Uterus (tissue), 4 donors: ENCODE measurements around the gene IRF9. TPM values are rescaled to one million over a fixed set of nuclear protein-coding genes. Genes with fewer than 3 reads are reported as not detected.

Experiments
- DNase-seq, 2 donors: peaks; one replicate each; pipeline ENCODE4 v3.0.0-alpha.2; 2019 to 2020
- H3K27ac ChIP-seq, 2 donors: fragments of 200-600 bp; sonication (generic); 1 replicate in 1 of 2; 2 replicates in 1 of 2; pipeline ENCODE4 v1.5.1; 2016 to 2018
- H3K27me3 ChIP-seq, 2 donors: fragments of 200-600 bp; sonication (generic); one replicate each; pipeline ENCODE4 v1.5.1; 2018 to 2019; ENCODE audit warnings: control low read depth in 1 of 2
- H3K36me3 ChIP-seq, 2 donors: fragments of 200-600 bp; sonication (generic); one replicate each; pipeline ENCODE4 v1.5.1; 2019; ENCODE audit warnings: control low read depth in 1 of 2
- H3K4me1 ChIP-seq, 2 donors: fragments of 200-600 bp; sonication (generic); one replicate each; pipeline ENCODE4 v1.5.1; 2018 to 2019; ENCODE audit warnings: control low read depth in 1 of 2
- H3K4me3 ChIP-seq, 2 donors: fragments of 200-600 bp; sonication (generic); 1 replicate in 1 of 2; 2 replicates in 1 of 2; pipeline ENCODE4 v1.5.1; 2018 to 2019; ENCODE audit warnings: mild to moderate bottlenecking in 1 of 2
- H3K9me3 ChIP-seq, 2 donors: fragments of 200-600 bp; sonication (generic); one replicate each; pipeline ENCODE4 v1.5.1; 2019; ENCODE audit warnings: control low read depth in 1 of 2
- CTCF ChIP-seq, 4 experiments: fragments of 200-600 bp in 2 of 4; fragments of 450-650 bp in 2 of 4; sonication (generic) in 2 of 4; IDR thresholded peaks; one replicate each; pipeline ENCODE4 v1.5.1; 2016 to 2019; ENCODE audit warnings: antibody characterized with exemption in 4 of 4, mild to moderate bottlenecking in 2 of 4, moderate library complexity in 1 of 4
- POLR2A ChIP-seq, 2 donors: fragments of 450-650 bp; IDR thresholded peaks; one replicate each; pipeline ENCODE4 v1.6.1; 2016; ENCODE audit warnings: antibody characterized with exemption in 2 of 2, mild to moderate bottlenecking in 1 of 2, moderate library complexity in 1 of 2
- intact Hi-C: fragments of 100-400 bp; cut with DNase I; formaldehyde crosslinking; loops from one replicate; pipeline ENCODE4 v1.15.1; 2023; ENCODE audit warnings: low total_unique reads
- total RNA-seq, 4 donors: library from RNA; depleted of rRNA in 3 of 4; stranded (reverse); fragments of >200 nt in 3 of 4; gene quantifications; one replicate each; pipeline versions ENCODE4 v1.1.0 to v1.2.4, GENCODE V29; 2014 to 2023
- donor health status: DM: yes; HTN: yes; CAD: no.

IRF9 gene
- total RNA-seq, 4 donors from 2014 or later, result 33.2 to 205 (median 67.2) TPM

GRCh38 chr14:24178399-24179178, 17.5 kb downstream of the IRF9 start:
- Histone ChIP-seq H3K9me3 (no peaks in the 10 kb centered on the region), H3K36me3 (no peaks in the 10 kb centered on the region)

GRCh38 chr14:24179294-24179960, 18.4 kb downstream of the IRF9 start:
- no peak for DNase-seq
- no peak overlapping the region for H3K4me3 ChIP-seq
- no peak for TF ChIP-seq CTCF (IDR thresholded peaks at IDR 0.05)
- no peak for TF ChIP-seq POLR2A (IDR thresholded peaks at IDR 0.05)
- no peaks in the 10 kb centered on the region for H3K27me3 ChIP-seq
- intact Hi-C loops, result no loop called here
- H3K36me3 ChIP-seq, result no peaks in the 10 kb centered on the region
- H3K4me1 ChIP-seq, result no peaks in the 10 kb centered on the region
- no peaks in the 10 kb centered on the region for H3K9me3 ChIP-seq
- peak overlapping the region; percentile 78 to 79 for H3K27ac ChIP-seq

More at GRCh38 chr14:24178399-24179178, 17.5 kb downstream of the IRF9 start:
- Histone ChIP-seq H3K27me3 (no peaks in the 10 kb centered on the region), H3K27ac (peak overlapping the region in 1 of 2 donors; percentile 78), H3K4me1 (no peaks in the 10 kb centered on the region), H3K4me3 (no peak overlapping the region)
- DNase-seq, result no peak
- TF ChIP-seq POLR2A (IDR thresholded peaks at IDR 0.05) (no peak), CTCF (IDR thresholded peaks at IDR 0.05) (no peak)
- intact Hi-C loops, result no loop called here

DNA sequence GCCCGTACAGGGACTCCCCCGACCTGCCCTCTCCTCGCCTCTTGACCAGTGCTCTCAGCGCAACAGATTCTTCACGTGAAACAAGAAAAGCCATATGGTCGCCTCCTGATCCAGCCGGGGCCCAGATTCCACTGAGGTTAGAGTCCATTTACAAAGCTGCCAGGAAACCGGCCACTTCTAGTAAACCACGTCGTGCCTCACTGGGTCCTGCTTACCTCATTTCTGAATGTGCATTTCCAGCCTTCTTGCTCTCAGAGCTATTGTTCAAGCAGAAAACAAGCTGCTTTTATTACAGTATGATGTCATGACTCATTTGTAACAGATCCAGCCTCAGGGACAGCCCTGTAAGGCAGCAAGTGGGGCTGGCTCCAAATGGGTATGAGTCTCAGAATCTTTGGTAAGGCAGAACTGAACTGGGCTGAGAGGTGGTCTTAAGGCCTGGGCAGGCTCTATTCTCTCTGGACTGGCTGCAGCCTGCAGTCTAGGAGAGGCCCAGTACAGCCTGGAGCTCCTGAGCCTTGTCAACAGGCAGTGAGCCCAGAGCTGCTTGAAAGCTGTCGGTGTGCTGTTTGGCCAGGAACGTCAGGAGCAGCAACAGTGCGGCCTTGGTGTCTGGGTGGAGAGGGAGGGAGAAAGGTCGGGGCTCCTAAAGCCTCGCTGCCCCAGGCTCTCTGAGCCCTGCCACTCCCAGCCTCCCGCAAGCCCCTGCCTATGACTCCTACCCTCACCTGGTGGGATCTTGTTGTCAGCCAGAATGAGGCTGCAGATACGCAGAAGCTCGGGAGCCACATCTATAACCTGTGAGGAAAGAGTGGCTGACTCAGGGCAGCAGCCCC, 19.1 kb downstream of the IRF9 start:
- Histone ChIP-seq H3K27ac (peak overlapping the region; percentile 78 to 79), H3K36me3 (no peaks in the 10 kb centered on the region), H3K27me3 (no peaks in the 10 kb centered on the region), H3K4me3 (no peak overlapping the region), H3K9me3 (no peaks in the 10 kb centered on the region), H3K4me1 (no peaks in the 10 kb centered on the region)
- peak in 1 of 2 donors; percentile 42 for DNase-seq
- no peak for TF ChIP-seq POLR2A (IDR thresholded peaks at IDR 0.05)
- no peak for TF ChIP-seq CTCF (IDR thresholded peaks at IDR 0.05)
- intact Hi-C loops, result no loop called here

DNA sequence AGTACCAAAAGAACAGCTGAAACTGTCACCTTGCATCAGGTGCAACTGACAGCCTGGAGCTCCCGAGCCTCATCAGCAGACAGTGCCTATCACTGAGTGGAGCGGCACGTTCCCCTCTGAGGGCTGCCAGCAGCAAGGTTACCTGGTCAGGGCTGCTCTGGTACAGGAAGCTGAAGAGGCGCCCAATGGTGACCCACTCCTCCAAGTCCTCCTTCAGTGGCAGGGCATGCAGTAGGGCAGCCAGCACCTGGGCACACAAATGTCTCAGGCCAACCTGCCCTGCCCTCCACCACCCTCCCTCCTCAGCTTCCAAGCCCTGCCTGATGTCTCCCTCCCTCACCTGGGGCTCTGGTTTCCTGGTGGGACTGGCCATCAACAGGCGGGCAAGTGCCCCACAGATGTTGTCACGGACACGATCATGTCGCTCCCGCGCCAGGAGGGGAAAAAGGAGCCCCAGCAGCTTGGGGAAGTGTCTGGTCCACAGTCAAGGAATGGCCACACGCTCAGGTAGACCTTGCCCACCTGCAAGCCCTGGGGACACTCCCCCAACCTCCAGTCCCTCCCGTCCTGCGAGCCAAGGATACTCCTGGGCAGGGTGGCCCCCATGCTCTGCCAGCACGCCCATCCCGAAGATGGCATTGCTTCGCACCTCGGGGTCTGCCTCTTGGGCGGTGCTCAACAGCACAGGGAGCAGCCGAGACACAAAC, 20.5 kb downstream of the IRF9 start:
- no peaks in the 10 kb centered on the region for H3K4me1 ChIP-seq
- intact Hi-C loops, result no loop called here
- H3K9me3 ChIP-seq, result no peaks in the 10 kb centered on the region
- H3K27me3 ChIP-seq, result no peaks in the 10 kb centered on the region
- no peaks in the 10 kb centered on the region for H3K36me3 ChIP-seq
- no peak overlapping the region for H3K4me3 ChIP-seq
- no peak overlapping the region for H3K27ac ChIP-seq
- TF ChIP-seq POLR2A (IDR thresholded peaks at IDR 0.05), result no peak
- no peak for TF ChIP-seq CTCF (IDR thresholded peaks at IDR 0.05)
- DNase-seq, result no peak
